ENCODE measurements around the gene AKAP8L.

DNA sequence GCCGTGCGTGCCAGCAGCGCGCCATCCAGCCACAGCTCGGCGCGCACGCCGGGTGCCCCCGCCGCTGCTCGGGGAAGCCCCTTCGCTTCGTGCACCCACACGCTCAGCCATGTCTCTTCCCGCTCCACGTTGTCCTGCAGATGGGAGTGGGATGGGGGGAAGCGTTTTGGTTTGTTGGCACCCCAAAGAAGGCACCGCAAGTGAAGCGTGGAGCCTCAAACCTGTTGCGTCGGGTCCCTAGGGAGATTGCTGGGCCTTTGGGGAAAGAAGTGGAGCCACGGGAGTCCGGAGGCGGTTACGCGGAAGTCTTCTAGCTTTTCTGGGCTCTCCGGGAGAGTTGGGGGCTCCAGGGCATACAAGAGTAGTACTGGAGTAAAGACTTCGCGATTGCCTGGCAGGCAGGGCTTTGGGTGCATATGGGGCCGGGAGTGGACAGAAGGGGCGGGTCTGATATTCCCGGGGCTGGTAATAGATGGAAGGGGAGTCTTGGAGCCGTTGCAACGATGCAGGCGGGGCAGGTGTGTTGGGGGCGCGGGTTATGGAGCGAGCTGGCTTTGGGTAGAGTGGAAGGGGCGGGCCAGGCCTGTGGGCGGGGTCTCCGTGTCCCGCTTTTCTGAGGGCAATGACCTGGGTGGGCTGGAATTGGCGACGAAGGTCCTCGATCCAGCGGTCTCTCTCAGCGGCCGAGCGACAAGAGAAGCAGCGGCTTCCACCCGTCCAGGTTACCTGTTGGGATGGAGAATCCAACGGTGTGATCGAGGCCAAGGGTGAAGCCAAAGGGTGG lies 39.1 kb upstream of the AKAP8L start:
- TF ChIP-seq, protein P1, sequence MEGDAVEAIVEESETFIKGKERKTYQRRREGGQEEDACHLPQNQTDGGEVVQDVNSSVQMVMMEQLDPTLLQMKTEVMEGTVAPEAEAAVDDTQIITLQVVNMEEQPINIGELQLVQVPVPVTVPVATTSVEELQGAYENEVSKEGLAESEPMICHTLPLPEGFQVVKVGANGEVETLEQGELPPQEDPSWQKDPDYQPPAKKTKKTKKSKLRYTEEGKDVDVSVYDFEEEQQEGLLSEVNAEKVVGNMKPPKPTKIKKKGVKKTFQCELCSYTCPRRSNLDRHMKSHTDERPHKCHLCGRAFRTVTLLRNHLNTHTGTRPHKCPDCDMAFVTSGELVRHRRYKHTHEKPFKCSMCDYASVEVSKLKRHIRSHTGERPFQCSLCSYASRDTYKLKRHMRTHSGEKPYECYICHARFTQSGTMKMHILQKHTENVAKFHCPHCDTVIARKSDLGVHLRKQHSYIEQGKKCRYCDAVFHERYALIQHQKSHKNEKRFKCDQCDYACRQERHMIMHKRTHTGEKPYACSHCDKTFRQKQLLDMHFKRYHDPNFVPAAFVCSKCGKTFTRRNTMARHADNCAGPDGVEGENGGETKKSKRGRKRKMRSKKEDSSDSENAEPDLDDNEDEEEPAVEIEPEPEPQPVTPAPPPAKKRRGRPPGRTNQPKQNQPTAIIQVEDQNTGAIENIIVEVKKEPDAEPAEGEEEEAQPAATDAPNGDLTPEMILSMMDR (IDR thresholded peaks at IDR 0.05), result no peak
- TF ChIP-seq ESRRA (CRISPR knock-in tag; IDR thresholded peaks at IDR 0.05; ENCODE audit: borderline replicate concordance), result no peak
- no peak for TF ChIP-seq JUN (CRISPR knock-in tag; IDR thresholded peaks at IDR 0.05)
- TF ChIP-seq, protein P2, sequence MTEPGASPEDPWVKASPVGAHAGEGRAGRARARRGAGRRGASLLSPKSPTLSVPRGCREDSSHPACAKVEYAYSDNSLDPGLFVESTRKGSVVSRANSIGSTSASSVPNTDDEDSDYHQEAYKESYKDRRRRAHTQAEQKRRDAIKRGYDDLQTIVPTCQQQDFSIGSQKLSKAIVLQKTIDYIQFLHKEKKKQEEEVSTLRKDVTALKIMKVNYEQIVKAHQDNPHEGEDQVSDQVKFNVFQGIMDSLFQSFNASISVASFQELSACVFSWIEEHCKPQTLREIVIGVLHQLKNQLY (CRISPR knock-in tag; IDR thresholded peaks at IDR 0.05), result no peak
- no peak for TF ChIP-seq ELF4 (CRISPR knock-in tag; IDR thresholded peaks at IDR 0.05; ENCODE audit: low read depth)
- TF ChIP-seq, protein P3, sequence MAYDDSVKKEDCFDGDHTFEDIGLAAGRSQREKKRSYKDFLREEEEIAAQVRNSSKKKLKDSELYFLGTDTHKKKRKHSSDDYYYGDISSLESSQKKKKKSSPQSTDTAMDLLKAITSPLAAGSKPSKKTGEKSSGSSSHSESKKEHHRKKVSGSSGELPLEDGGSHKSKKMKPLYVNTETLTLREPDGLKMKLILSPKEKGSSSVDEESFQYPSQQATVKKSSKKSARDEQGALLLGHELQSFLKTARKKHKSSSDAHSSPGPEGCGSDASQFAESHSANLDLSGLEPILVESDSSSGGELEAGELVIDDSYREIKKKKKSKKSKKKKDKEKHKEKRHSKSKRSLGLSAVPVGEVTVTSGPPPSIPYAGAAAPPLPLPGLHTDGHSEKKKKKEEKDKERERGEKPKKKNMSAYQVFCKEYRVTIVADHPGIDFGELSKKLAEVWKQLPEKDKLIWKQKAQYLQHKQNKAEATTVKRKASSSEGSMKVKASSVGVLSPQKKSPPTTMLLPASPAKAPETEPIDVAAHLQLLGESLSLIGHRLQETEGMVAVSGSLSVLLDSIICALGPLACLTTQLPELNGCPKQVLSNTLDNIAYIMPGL (CRISPR knock-in tag; IDR thresholded peaks at IDR 0.05), result no peak
- TF ChIP-seq TEAD4 (CRISPR knock-in tag; IDR thresholded peaks at IDR 0.05), result no peak
- TF ChIP-seq, protein P4, sequence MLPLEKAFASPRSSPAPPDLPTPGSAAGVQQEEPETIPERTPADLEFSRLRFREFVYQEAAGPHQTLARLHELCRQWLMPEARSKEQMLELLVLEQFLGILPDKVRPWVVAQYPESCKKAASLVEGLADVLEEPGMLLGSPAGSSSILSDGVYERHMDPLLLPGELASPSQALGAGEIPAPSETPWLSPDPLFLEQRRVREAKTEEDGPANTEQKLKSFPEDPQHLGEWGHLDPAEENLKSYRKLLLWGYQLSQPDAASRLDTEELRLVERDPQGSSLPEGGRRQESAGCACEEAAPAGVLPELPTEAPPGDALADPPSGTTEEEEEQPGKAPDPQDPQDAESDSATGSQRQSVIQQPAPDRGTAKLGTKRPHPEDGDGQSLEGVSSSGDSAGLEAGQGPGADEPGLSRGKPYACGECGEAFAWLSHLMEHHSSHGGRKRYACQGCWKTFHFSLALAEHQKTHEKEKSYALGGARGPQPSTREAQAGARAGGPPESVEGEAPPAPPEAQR (CRISPR knock-in tag; IDR thresholded peaks at IDR 0.05), result no peak
- TF ChIP-seq NFE2L1 (CRISPR knock-in tag; IDR thresholded peaks at IDR 0.05), result no peak
- no peak for TF ChIP-seq NFYB (CRISPR knock-in tag; conservative IDR thresholded peaks at IDR 0.05; ENCODE audit: low read depth)
- no peak for TF ChIP-seq CREB1 (CRISPR knock-in tag; IDR thresholded peaks at IDR 0.05)
- no peak for TF ChIP-seq KAT7 (CRISPR knock-in tag; IDR thresholded peaks at IDR 0.05; ENCODE audit: borderline replicate concordance)
- TF ChIP-seq, protein P5, sequence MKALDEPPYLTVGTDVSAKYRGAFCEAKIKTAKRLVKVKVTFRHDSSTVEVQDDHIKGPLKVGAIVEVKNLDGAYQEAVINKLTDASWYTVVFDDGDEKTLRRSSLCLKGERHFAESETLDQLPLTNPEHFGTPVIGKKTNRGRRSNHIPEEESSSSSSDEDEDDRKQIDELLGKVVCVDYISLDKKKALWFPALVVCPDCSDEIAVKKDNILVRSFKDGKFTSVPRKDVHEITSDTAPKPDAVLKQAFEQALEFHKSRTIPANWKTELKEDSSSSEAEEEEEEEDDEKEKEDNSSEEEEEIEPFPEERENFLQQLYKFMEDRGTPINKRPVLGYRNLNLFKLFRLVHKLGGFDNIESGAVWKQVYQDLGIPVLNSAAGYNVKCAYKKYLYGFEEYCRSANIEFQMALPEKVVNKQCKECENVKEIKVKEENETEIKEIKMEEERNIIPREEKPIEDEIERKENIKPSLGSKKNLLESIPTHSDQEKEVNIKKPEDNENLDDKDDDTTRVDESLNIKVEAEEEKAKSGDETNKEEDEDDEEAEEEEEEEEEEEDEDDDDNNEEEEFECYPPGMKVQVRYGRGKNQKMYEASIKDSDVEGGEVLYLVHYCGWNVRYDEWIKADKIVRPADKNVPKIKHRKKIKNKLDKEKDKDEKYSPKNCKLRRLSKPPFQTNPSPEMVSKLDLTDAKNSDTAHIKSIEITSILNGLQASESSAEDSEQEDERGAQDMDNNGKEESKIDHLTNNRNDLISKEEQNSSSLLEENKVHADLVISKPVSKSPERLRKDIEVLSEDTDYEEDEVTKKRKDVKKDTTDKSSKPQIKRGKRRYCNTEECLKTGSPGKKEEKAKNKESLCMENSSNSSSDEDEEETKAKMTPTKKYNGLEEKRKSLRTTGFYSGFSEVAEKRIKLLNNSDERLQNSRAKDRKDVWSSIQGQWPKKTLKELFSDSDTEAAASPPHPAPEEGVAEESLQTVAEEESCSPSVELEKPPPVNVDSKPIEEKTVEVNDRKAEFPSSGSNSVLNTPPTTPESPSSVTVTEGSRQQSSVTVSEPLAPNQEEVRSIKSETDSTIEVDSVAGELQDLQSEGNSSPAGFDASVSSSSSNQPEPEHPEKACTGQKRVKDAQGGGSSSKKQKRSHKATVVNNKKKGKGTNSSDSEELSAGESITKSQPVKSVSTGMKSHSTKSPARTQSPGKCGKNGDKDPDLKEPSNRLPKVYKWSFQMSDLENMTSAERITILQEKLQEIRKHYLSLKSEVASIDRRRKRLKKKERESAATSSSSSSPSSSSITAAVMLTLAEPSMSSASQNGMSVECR (CRISPR knock-in tag; IDR thresholded peaks at IDR 0.05; ENCODE audit: borderline replicate concordance), result no peak
- TF ChIP-seq, protein P6, sequence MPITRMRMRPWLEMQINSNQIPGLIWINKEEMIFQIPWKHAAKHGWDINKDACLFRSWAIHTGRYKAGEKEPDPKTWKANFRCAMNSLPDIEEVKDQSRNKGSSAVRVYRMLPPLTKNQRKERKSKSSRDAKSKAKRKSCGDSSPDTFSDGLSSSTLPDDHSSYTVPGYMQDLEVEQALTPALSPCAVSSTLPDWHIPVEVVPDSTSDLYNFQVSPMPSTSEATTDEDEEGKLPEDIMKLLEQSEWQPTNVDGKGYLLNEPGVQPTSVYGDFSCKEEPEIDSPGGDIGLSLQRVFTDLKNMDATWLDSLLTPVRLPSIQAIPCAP (CRISPR knock-in tag; IDR thresholded peaks at IDR 0.05), result no peak
